GM18870 (cell line): ENCODE measurements around the gene OPRL1.

Source experiments
- ATAC-seq: cut with Tn5 transposase; IDR thresholded peaks from one replicate; pipeline ENCODE4 v1.9.1; 2021; ENCODE audit warnings: moderate library complexity; ENCODE audit not compliant: unreplicated experiment

Gene OPRL1

GRCh38 chr20:64042054-64042781, 37.7 kb upstream of the OPRL1 start:
- ATAC-seq = no peak

- ATAC-seq = no peak
Measured at GRCh38 chr20:64043768-64044167, 36.1 kb upstream of the OPRL1 start.

GRCh38 chr20:64044484-64045247, 35.2 kb upstream of the OPRL1 start:
- no peak for ATAC-seq

DNA sequence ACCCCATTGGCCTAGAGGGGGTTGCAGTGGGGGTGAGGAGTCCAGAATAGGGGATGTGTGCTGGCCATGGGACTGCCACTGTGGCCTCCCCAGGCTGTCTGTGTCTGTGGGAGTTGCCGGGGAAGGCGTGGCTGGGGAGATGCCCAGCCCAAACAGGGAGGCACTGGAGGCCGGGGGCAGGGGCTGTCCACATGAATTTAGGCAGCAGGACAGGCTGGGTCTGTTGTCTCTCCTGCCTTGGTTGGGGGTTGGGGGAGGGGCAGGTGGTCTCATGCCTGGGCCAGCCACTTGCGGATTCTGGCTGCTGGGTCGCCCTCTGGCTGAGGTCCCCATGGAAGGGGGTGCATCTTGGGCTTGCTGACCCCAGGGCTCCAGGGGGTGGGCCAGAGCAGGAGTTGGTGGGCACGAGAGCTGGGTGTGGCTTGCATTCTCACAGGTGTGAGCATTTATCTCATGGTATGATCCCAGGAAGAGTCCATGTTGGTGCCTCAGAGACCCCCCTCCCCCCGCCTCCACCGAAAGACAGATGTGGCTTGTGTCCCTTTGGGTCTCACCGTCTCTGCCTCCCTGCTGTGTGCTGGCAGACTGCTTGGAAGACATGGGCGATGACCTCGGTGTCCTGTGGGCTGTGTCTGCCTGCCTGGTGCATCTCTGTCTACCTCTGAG, 34.4 kb upstream of the OPRL1 start:
- no peak for ATAC-seq

GRCh38 chr20:64047046-64047389, 32.9 kb upstream of the OPRL1 start:
- no peak for ATAC-seq

- no peak for ATAC-seq
Measured at GRCh38 chr20:64047968-64048401, 31.9 kb upstream of the OPRL1 start.

GRCh38 chr20:64048402-64049044, 31.4 kb upstream of the OPRL1 start:
- ATAC-seq = no peak

- no peak for ATAC-seq
Measured at GRCh38 chr20:64049060-64049877, 30.6 kb upstream of the OPRL1 start, which contains the start of gene SOX18. Gene SOX18, minus strand, starts transcription at chr20:64049639. Its CDS starts 123 bp downstream, at chr20:64049516.

DNA sequence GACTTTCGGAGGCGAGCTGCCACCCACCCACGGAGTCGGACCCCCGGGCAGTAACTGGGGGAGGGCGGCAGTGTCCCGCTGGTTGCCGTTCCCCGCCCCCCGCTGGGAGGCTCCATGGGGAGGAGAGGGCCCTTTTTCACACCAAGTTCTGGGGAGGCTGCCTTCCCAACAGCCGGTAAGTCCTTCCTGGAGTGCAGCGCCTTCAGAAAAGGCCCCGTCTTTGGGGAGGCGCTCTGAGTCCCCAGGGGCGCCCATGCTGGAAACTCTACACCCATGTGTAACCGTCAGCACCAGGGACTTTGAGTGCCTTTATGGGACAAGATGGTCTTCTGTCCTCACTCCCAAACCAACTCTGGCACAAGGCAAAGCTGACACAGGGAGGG, 30.0 kb upstream of the OPRL1 start:
- no peak for ATAC-seq

DNA sequence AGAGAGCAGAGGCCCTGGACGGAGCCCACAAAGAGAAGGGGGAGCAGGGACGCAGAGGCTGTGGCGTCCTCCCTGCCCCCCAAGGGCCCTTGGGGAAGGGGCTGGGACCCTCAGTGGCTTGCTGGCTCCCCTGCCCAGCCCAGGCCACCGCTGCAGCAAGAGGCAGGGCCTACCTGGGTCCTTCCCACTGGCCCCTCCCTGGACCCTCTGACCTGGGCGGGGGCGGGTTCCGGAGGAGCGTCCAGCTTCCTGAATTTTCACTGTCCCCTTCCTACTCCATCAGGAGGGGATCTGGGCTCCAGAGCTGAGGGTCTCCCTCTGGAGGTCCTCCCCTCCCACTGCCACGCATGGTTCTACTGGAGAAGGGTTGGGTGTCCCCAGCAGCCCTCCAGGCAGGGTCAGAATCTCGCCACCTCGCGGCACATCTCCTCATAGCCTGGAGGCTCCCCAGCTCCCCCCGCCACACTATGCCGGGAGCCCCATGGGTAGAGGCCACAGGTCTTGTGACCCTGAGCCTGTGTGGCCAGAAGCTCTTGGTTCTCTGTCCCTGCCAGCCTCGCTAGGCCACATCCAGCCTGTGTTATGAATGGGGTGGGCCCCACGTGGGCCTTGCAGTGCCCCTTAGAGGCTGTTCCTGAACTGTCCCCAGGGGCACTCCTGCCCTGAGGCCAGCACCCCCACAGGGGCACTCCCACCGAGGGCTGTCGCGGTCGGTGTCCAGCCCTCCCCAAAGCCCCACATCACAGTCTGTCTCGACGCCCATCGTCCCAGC, 29.4 kb upstream of the OPRL1 start:
- no peak for ATAC-seq

DNA sequence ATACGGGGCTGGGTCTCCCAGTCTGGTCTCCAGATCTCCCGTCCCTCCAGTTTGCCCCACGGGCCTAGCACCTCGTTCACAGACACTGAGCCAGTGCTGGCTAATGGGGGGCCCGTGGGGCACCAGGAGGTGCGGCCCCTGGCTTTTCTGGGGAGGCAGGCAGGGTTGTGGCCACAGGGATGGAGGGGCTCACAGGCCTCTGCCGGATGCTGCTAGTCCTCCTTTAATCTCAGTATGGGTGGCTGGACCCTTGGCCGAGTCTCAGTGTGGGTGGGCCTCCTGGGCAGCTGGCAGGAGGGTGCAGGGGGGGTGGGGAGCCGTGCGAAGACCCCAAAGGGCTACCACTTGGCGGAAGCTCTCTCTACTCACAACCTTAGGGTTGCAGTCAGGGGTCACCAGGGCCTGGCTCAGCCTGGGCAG, 28.8 kb upstream of the OPRL1 start:
- ATAC-seq = no peak

DNA sequence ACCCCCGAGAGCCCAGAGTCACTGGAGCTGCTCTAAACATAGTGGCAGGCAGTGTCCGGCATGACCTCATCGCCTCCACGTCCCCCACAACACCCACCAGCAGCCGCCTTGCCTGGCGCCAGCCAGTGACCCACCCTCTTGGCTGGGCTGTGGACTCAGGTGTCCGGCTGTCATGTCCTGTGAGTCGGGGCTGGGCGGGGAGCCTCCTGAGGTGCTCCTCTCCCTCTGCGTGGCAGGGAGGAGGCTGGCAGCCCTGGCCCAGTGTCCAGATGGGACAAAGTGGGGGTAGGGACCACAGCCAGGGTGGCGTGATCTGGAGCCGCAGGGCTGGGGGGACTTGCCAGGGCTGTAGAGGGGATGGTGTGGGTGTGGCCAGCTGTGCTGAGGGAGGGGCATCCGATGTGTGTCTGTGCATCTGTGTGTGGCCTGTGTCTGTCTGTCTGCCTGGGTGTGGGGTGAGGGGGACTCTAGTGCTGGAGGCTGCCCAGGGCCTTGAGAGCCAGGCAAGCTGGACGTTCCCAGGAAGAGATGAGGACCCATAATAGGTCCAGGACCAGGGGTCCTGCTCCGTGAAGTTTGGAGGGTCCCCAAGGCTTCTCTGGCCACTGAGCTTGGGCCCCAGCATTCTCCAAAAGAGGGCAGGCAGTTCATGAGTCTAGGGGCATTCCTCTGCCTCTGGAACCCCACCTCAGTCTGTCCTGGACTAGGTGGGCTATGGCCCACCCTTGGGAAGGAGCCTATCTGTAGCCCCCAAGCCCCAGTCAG, 28.1 kb upstream of the OPRL1 start:
- ATAC-seq = no peak

DNA sequence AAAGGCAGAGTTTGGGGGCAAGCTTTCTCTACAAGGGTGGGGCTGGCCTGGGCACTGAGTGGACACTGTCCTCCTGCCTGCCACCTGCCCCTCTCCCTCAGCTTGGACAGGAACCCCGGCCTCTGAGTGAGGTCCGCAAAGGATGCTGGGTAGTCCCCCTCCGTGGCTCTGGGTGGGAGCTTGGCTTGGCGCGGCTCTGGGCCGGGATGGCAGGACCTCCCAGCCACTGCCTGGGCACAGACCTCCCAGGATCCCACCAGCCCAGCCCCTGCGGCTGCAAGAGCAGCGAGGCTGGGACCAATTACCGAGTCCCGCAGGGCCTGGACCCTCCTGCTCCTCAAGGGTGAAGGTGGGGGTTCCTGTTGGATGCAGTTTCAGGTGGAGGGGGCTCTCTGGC, 27.6 kb upstream of the OPRL1 start:
- ATAC-seq = no peak

GRCh38 chr20:64052987-64053840, 26.7 kb upstream of the OPRL1 start:
- no peak for ATAC-seq

DNA sequence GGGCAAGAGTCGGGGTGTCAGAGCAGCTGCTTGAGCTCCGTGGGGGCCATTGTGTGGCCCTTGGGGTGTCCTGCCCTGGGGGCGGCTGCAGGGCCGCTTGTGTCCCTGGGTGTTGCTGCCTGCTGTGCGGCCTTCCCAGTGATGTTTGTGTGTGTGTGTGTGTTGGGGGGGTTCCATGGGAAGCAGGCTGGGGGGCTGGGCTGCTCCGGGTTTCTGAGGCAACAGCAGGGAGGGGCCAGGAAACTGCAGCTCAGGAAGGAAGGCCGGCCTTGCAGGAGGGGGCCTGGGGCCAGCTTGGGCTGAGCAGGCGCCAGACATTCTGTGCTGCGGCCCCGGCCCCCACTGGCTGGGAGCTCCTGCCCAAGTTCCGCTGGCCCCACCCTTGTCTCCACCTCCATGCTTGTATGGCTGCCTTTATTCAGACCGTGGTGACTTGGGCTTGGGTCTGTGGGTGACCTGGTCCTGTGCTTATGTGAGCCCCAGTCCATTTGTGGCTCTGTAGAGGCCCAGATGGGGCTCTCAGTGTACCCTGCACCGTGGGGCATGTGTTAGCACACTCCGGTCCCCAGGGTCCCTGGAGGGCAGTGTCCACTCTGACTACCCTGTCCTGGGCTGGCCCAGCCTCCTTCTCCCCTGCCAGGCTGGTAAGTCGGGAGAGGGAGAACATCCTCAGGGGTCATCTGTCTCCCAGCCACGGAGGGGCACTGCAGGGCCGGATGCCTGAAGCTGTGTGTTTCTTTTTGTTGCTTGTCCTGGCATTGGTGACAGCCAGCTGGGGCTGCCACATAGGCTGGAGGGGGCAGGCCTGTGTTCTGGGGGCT, 25.8 kb upstream of the OPRL1 start:
- no peak for ATAC-seq

DNA sequence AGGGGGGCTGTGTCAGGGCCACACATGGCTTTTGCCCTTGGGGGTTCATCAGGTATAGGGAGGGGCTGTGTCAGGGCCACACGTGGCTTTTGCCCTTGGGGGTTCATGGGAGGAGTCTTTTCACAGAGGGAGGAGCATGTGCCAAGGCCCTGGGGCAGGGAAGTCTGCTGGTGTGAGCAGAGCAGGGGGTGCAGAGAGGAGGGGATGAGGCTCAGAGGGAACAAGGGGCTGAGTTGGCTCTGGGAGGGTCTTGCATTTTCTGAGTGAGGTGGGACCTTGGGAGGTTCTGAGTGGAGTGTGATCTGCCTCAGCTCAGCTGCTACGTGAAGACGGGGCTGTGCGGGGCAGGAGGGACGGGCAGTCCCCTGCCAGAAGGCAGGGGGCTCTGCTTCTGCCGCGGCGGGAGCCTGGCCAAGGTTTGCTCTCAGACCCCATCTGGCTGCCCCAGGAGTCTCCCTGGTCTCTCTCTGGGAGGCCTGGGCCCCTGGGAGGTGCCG, 24.4 kb upstream of the OPRL1 start:
- no peak for ATAC-seq
